Right cardiac atrium (tissue), 5 donors: ENCODE data around the gene CAPN11. TPM values are rescaled to one million over a fixed set of nuclear protein-coding genes. Genes with fewer than 3 reads are reported as not detected.

ENCODE experiments used
- ATAC-seq, 2 donors: fragments of 200-7000 bp; cut with Tn5 transposase; one replicate each; pipeline versions ENCODE4 v1.8.0 to v1.9.1; 2020; ENCODE audit warnings: moderate library complexity in 2 of 2, mild to moderate bottlenecking in 1 of 2
- DNase-seq, 3 donors: peaks; one replicate each; pipeline ENCODE4 v3.0.0-alpha.2; 2020
- H3K27ac ChIP-seq: one replicate; pipeline ENCODE4 v1.5.1; 2013; ENCODE audit warnings: mild to moderate bottlenecking, low read length, control low read depth, moderate library complexity
- H3K27me3 ChIP-seq: one replicate; pipeline ENCODE4 v1.6.1; 2013; ENCODE audit not compliant: control insufficient read depth, insufficient read depth
- H3K4me1 ChIP-seq: one replicate; pipeline ENCODE4 v1.6.1; 2013; ENCODE audit warnings: low read length; ENCODE audit not compliant: control insufficient read depth, insufficient read depth
- H3K4me3 ChIP-seq: one replicate; pipeline ENCODE4 v1.5.1; 2013; ENCODE audit warnings: low read length, control low read depth
- H3K9me3 ChIP-seq: one replicate; pipeline ENCODE4 v1.6.1; 2013; ENCODE audit warnings: low read length; ENCODE audit not compliant: control insufficient read depth
- WGBS: extraction: QIAGEN DNeasy Blood & Tissue Kit; methylation state at CpG from one replicate; pipeline ENCODE4 v1.1.7; 2013; 5-methylcytosine and 5-hydroxymethylcytosine counted together
- intact Hi-C, 4 donors: fragments of 100-400 bp; cut with DNase I; formaldehyde crosslinking; loops; one replicate each; pipeline versions ENCODE4 v1.11.0 to v1.14.0; 2022 to 2023
- polyA plus RNA-seq: library from polyadenylated mRNA; stranded (reverse); fragments of 200-250 nt; gene quantifications from one replicate; pipeline ENCODE4 v1.2.3, GENCODE V29; 2013
- total RNA-seq, 4 donors: library from RNA; stranded (reverse); fragmentation: NEBNext Ultra II Directional; extraction: Animal tissue kit (Norgen Biotek cat#: 25700); gene quantifications; one replicate each; pipeline ENCODE4 v1.2.1, GENCODE V29; 2021
- donor health status: healthy with polysubstance abuse.
- donor health status: DM: no; HTN: yes; CAD: no.
- donor health status: DM: no; HTN: no; CAD: no.
- donor health status: DM: no; HTN: yes; CAD: no; lungs with severe emphysema.
- donor health status: DM: yes; HTN: yes; CAD: no.

CAPN11 gene
- total and polyA plus RNA-seq, 5 donors, result 0.27 to 0.38 TPM; not detected in 3

GRCh38 chr6:44157152-44157521 lies 1.5 kb upstream of the CAPN11 start:
- H3K27ac ChIP-seq, result no peak overlapping the region
- H3K4me3 ChIP-seq, result no peak overlapping the region
- no peak for ATAC-seq
- H3K27me3 ChIP-seq, result no peaks in the 10 kb centered on the region
- no peaks in the 10 kb centered on the region for H3K4me1 ChIP-seq
- WGBS, result 86% methylated on average over 11 of the region's 11 CpGs
- H3K9me3 ChIP-seq, result no peaks in the 10 kb centered on the region
- no peak for DNase-seq
- intact Hi-C loops, result no loop called here

- intact Hi-C loops, result no loop called here
- Histone ChIP-seq H3K9me3 (no peaks in the 10 kb centered on the region), H3K27me3 (no peaks in the 10 kb centered on the region), H3K27ac (no peak overlapping the region), H3K4me3 (no peak overlapping the region), H3K4me1 (no peaks in the 10 kb centered on the region)
- ATAC-seq (no peak), DNase-seq (no peak)
- 69% methylated on average over 8 of the region's 8 CpGs for WGBS
Observed at GRCh38 chr6:44161997-44162338, 3.3 kb downstream of the CAPN11 start.

DNA sequence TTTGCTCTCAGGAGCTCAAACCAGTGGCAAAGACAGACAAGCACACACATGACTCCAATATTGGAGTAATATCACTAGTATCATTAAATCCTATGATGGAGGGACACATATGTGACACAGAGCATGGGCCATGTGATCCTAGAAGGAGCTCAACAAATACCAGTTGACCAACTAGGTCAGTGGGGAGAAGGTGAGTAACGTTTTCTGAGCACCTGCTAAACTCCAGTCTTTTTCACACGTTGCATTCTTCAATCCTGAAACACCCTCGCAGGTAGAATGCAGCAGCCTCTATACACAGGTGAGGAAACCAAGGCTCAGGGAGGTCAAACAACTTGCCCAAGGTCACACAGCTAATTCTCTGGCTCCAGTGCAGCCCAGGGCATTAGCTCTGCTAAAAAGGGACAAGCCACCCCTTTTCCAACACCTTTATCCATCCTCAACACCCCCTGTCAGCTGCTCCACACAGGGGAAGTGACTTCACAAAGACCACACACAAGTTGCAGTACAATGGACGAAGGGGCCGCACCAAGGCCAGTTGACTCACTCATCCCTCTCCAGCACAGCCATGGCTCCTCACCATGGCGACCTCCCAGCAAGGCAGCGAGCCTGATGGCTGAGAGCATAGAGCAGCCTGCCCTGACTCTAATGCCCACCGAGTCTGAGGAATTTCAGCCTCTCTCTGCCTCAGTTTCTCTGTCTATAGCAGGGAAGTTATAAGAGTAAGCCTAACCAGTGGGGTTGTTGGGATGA lies 4.4 kb downstream of the CAPN11 start:
- Histone ChIP-seq H3K27ac (no peak overlapping the region), H3K9me3 (no peaks in the 10 kb centered on the region), H3K4me1 (no peaks in the 10 kb centered on the region), H3K27me3 (no peaks in the 10 kb centered on the region), H3K4me3 (no peak overlapping the region)
- ATAC-seq (no peak), DNase-seq (no peak)
- 76% methylated on average over 8 of the region's 8 CpGs for WGBS
- intact Hi-C loops, result no loop called here

DNA sequence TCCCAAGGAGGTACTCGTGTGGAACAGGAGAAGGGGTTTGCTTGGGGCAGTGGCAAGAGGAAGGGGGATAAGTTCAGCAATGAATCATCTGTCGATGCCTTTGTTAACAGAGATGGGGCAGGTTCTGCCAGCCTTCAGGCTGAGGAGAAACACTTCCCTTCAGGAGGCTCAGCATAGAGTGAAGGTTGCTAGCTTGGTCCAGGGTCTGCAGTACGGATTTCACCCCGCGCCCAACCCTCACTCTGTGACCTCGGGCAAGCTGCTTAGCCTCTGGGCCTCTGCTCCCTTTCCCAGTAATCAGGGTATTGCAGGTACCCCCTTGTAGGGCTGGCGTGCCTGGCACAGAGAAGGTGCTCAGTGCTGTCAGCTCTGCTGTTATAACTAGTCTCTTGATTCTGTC lies 7.5 kb downstream of the CAPN11 start:
- Histone ChIP-seq H3K4me1 (peaks cover 2% of the 10 kb centered on the region), H3K27ac (no peak overlapping the region), H3K4me3 (no peak overlapping the region), H3K27me3 (no peaks in the 10 kb centered on the region), H3K9me3 (no peaks in the 10 kb centered on the region)
- intact Hi-C loops, result no loop called here
- ATAC-seq (no peak), DNase-seq (no peak)
- 82% methylated on average over 7 of the region's 7 CpGs for WGBS

DNA sequence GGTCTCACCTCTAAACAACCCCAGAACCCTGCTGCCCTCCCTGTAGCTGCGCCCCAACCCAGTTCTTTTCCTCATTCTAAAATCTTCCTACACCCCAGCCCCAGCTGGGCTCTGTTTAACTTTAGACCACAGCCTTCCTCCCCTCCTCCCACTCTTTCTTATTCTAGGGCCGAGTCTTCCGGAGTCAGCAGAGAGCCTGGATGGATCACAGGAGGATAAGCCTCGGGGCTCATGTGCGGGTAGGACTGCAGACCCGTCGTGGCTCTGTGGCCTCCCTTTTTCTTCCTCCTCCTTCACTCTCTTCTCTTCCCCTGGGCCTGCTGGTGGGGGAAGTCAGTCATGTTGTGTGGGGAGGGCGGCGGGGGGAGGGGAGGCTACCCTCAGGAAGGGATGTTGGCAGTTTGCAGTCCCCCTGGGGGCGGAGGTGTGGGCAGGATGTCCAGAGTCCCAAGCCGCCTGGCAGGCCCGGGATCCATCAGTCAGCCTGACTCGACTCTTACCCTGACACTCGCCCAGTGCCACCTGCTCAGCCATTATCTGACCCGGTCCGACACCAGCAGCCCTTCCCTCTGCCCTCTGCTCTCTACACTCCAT lies 8.1 kb downstream of the CAPN11 start:
- 40% methylated on average over 16 of the region's 16 CpGs for WGBS
- H3K9me3 ChIP-seq, result no peaks in the 10 kb centered on the region
- no peak for ATAC-seq
- peaks cover 2% of the 10 kb centered on the region for H3K4me1 ChIP-seq
- DNase-seq, result no peak
- H3K27me3 ChIP-seq, result no peaks in the 10 kb centered on the region
- no peak overlapping the region for H3K27ac ChIP-seq
- no peak overlapping the region for H3K4me3 ChIP-seq
- intact Hi-C loops, result no loop called here

GRCh38 chr6:44167567-44167966 lies 8.9 kb downstream of the CAPN11 start:
- WGBS, result 98% methylated on average over 1 of the region's 1 CpG
- H3K4me3 ChIP-seq, result no peak overlapping the region
- DNase-seq (no peak), ATAC-seq (no peak)
- no peaks in the 10 kb centered on the region for H3K27me3 ChIP-seq
- intact Hi-C loops, result no loop called here
- H3K4me1 ChIP-seq, result peaks cover 2% of the 10 kb centered on the region
- H3K27ac ChIP-seq, result no peak overlapping the region
- H3K9me3 ChIP-seq, result no peaks in the 10 kb centered on the region

GRCh38 chr6:44169154-44169553 lies 10.5 kb downstream of the CAPN11 start:
- Histone ChIP-seq H3K27ac (no peak overlapping the region), H3K27me3 (no peaks in the 10 kb centered on the region), H3K4me1 (peaks cover 2% of the 10 kb centered on the region), H3K4me3 (no peak overlapping the region), H3K9me3 (no peaks in the 10 kb centered on the region)
- 53% methylated on average over 9 of the region's 9 CpGs for WGBS
- DNase-seq (peak in 1 of 3 donors; percentile 86), ATAC-seq (no peak)
- intact Hi-C loops, result no loop called here

DNA sequence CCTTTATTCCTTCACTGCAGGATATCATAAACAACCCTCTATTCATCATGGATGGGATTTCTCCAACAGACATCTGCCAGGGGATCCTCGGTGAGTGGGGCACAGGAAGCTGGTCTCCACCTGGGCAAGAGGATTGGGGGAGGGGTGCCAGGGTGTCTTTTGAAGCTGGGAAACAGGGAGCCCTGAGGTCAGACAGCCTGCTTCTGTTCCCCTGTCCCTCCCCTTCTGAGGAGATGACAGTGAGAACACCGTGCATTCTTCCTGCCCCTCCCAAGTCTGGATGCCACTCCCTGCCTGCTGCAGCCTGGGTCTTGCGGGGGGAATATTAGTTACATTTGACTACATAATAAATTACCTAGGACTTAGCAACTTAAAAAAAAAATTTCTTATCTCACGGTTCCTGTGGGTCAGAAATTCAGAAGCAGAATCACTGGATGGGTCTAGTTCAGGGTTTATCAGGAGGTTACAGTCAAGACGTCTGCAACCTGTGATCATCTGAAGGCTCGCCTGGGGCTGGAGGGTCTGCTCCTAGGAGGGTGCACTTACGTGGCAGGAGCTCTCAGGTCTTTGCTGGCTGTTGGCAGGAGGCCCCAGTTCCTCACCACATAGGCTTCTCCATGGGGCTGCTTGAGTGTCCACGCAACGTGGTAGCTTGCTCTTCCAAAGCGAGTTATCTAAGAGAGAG lies 11.4 kb downstream of the CAPN11 start:
- intact Hi-C loops, result loop anchor here (5.0 to 10.0 kb wide), 3 partner anchors 62 to 165 kb away; partner anchors contain the start of gene AARS2 (in 1 of the 4)
- Histone ChIP-seq H3K4me1 (peaks cover 2% of the 10 kb centered on the region), H3K27ac (no peak overlapping the region), H3K9me3 (no peaks in the 10 kb centered on the region), H3K27me3 (no peaks in the 10 kb centered on the region), H3K4me3 (no peak overlapping the region)
- no peak for ATAC-seq
- WGBS, result 75% methylated on average over 10 of the region's 10 CpGs
- no peak for DNase-seq

DNA sequence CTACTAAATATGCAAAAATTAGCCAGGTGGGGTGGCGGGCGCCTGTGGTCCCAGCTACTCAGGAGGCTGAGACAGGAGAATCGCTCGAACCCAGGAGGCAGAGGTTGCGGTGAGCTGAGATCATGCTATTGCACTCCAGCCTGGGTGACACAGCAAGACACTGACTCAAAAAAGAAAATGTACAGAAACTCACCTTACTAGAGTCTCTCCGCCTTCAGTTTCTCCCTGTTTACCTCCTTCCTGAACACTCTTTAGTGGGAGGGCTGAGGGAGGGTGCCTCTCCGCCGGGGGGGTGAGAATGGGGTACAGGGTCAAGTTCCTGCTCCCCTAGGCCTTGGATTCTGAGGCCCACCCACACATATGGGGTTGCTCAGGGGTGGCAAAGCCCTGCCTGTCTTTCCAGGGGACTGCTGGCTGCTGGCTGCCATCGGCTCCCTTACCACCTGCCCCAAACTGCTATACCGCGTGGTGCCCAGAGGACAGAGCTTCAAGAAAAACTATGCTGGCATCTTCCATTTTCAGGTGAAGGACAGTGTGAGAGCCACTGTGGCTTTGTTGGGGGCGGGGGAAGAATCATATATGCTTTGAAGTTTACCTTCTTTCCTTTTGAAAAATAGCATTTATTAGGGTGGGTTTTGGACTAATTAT lies 13.4 kb downstream of the CAPN11 start:
- no peaks in the 10 kb centered on the region for H3K9me3 ChIP-seq
- ATAC-seq, result no peak

DNA sequence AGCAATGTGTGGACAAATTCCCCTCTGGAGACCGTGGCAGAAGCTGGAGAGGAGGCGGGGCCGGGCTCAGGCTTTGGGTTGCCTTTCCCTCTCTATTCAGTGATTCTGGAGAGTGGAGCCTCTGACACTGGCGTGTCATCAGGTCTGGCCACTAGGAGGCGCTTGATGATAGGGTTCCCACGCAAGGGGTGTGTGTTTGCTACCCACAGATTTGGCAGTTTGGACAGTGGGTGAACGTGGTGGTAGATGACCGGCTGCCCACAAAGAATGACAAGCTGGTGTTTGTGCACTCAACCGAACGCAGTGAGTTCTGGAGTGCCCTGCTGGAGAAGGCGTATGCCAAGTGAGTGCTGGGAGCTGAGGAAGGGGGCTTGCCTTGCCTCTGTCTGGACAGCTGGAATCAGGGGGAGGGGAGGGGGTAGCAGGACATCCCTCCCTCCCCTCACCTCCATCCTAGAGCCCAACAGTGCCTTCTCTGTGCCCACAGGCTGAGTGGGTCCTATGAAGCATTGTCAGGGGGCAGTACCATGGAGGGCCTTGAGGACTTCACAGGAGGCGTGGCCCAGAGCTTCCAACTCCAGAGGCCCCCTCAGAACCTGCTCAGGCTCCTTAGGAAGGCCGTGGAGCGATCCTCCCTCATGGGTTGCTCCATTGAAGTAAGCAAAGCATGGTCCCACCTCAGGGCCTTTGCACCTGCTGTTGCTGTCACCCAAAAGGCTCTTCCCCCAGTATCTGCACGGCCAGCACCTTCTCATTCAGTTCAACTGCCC lies 14.3 kb downstream of the CAPN11 start:
- ATAC-seq, result peak; percentile 90 to 92
- WGBS, result 27% methylated on average over 15 of the region's 15 CpGs
- intact Hi-C loops, result loop anchor here (5.0 to 10.0 kb wide), 3 partner anchors 59 to 162 kb away; partner anchors contain the start of gene AARS2 (in 1 of the 4)
- DNase-seq, result peak; percentile 88 to 96 (median 94)
- Histone ChIP-seq H3K9me3 (no peaks in the 10 kb centered on the region), H3K4me3 (no peak overlapping the region), H3K27me3 (no peaks in the 10 kb centered on the region), H3K27ac (no peak overlapping the region), H3K4me1 (peaks cover 7% of the 10 kb centered on the region)

More for the DNA sequence above, 13.4 kb downstream of the CAPN11 start:
- Histone ChIP-seq H3K4me3 (no peak overlapping the region), H3K27ac (no peak overlapping the region), H3K4me1 (peaks cover 4% of the 10 kb centered on the region), H3K27me3 (no peaks in the 10 kb centered on the region)
- DNase-seq, result no peak
- intact Hi-C loops, result loop anchor here (5.0 to 10.0 kb wide), 3 partner anchors 60 to 163 kb away; partner anchors contain the start of gene AARS2 (in 1 of the 4)
- WGBS, result 80% methylated on average over 12 of the region's 12 CpGs
